Common myeloid progenitor, CD34-positive (primary cell): Measurements from ENCODE around the gene ENTPD7.

Source experiments
- CTCF ChIA-PET: fragments of 350-600 bp; sonication (Branson Sonifier 250); formaldehyde crosslinking; loops from one replicate; lab custom pipeline; 2021; ENCODE audit warnings: antibody characterized with exemption; lab: Charles Lee
- POLR2A ChIA-PET: fragments of 350-600 bp; sonication (Branson Sonifier 250); formaldehyde crosslinking; loops from one replicate; lab custom pipeline; 2021; ENCODE audit warnings: antibody characterized with exemption; lab: Charles Lee
- DNase-seq, 3 donors: peaks; one replicate each; pipeline versions ENCODE4 v3.0.0 to v3.0.0-alpha.2; 2013
- H3K27ac ChIP-seq, 2 experiments: 1 replicate in 1 of 2; 2 replicates in 1 of 2; pipeline ENCODE4 v1.7.0; 2013; ENCODE audit warnings: inconsistent platforms in 2 of 2, low read length in 2 of 2, mild to moderate bottlenecking in 2 of 2, low read depth in 1 of 2, moderate library complexity in 1 of 2; ENCODE audit not compliant: severe bottlenecking in 2 of 2, insufficient read depth in 1 of 2, poor library complexity in 1 of 2
- H3K27me3 ChIP-seq, 5 experiments: replicated peaks in 2 of 5; 1 replicate in 3 of 5; 2 replicates in 2 of 5; pipeline versions ENCODE4 v1.6.1 to v1.7.0; 2013; ENCODE audit warnings: low read length in 4 of 5, mild to moderate bottlenecking in 2 of 5, moderate library complexity in 2 of 5, inconsistent platforms in 1 of 5; ENCODE audit not compliant: insufficient read depth in 5 of 5, control insufficient read depth in 4 of 5
- H3K36me3 ChIP-seq, 4 experiments: 1 replicate in 2 of 4; 2 replicates in 2 of 4; pipeline versions ENCODE4 v1.6.1 to v1.7.0; 2013; ENCODE audit warnings: low read length in 3 of 4, control low read depth in 1 of 4, mild to moderate bottlenecking in 1 of 4; ENCODE audit not compliant: control insufficient read depth in 4 of 4, insufficient read depth in 4 of 4
- H3K4me1 ChIP-seq, 4 experiments: 1 replicate in 3 of 4; 2 replicates in 1 of 4; pipeline versions ENCODE4 v1.6.1 to v1.7.1; 2013; ENCODE audit warnings: low read length in 3 of 4, mild to moderate bottlenecking in 3 of 4, control low read depth in 1 of 4, inconsistent platforms in 1 of 4, moderate library complexity in 1 of 4; ENCODE audit not compliant: control insufficient read depth in 4 of 4, insufficient read depth in 4 of 4; ENCODE audit errors: control extremely low read depth in 1 of 4
- H3K4me3 ChIP-seq, 7 experiments: 1 replicate in 4 of 7; 2 replicates in 3 of 7; pipeline versions ENCODE4 v1.5.1 to v1.7.0; 2013; ENCODE audit warnings: mild to moderate bottlenecking in 7 of 7, low read length in 6 of 7, moderate library complexity in 6 of 7, inconsistent platforms in 2 of 7, low read depth in 2 of 7, control low read depth in 1 of 7; ENCODE audit not compliant: insufficient read depth in 4 of 7, control insufficient read depth in 1 of 7; ENCODE audit errors: extremely low read depth in 1 of 7
- H3K9me3 ChIP-seq, 5 experiments: 1 replicate in 4 of 5; 2 replicates in 1 of 5; pipeline versions ENCODE4 v1.6.1 to v1.7.1; 2013; ENCODE audit warnings: low read length in 4 of 5, mild to moderate bottlenecking in 2 of 5, inconsistent platforms in 1 of 5, low read depth in 1 of 5, moderate library complexity in 1 of 5; ENCODE audit not compliant: control insufficient read depth in 4 of 5, insufficient read depth in 2 of 5; ENCODE audit errors: control extremely low read depth in 1 of 5
- WGBS: methylation state at CpG from one replicate; pipeline ENCODE4 v1.1.5; 2013; ENCODE audit not compliant: insufficient coverage; 5-methylcytosine and 5-hydroxymethylcytosine counted together

ENTPD7 gene

GRCh38 chr10:99671386-99671785 is 12.1 kb downstream of the ENTPD7 start:
- H3K27me3 ChIP-seq = no peaks in the 10 kb centered on the region
- CTCF ChIA-PET = interaction anchor here (1.0 to 1.3 kb wide), 3 partner anchors 12 to 41 kb away, joined by 3 to 5 read pairs (median 3); partner anchors contain the start of gene ENTPD7
- H3K27ac ChIP-seq = no peak overlapping the region
- H3K4me3 ChIP-seq = no peak overlapping the region
- WGBS = no CpG with 5 or more reads among the region's 2 CpGs
- no peak for DNase-seq
- H3K4me1 ChIP-seq = peaks cover 0 to 16% (median 5%) of the 10 kb centered on the region in 4 experiments
- H3K36me3 ChIP-seq = peaks cover 3 to 11% (median 6%) of the 10 kb centered on the region in 4 experiments
- POLR2A ChIA-PET = no interaction called here
- no peaks in the 10 kb centered on the region for H3K9me3 ChIP-seq

GRCh38 chr10:99672884-99673283 is 13.6 kb downstream of the ENTPD7 start:
- no peak overlapping the region for H3K4me3 ChIP-seq
- peaks cover 0 to 21% (median 7%) of the 10 kb centered on the region in 4 experiments for H3K4me1 ChIP-seq
- POLR2A ChIA-PET = no interaction called here
- no peak for DNase-seq
- H3K9me3 ChIP-seq = no peaks in the 10 kb centered on the region
- peaks cover 3 to 11% (median 4%) of the 10 kb centered on the region in 4 experiments for H3K36me3 ChIP-seq
- WGBS = 100% methylated on average over 1 of the region's 2 CpGs
- H3K27me3 ChIP-seq = no peaks in the 10 kb centered on the region
- CTCF ChIA-PET = interaction anchor here (0.6 to 1.7 kb wide), 4 partner anchors 9 to 42 kb away, joined by 3 to 5 read pairs (median 3); partner anchors contain the start of gene ENTPD7
- H3K27ac ChIP-seq = no peak overlapping the region

GRCh38 chr10:99673492-99673891 is 14.2 kb downstream of the ENTPD7 start:
- ChIA-PET CTCF (interaction anchor here (1.7 kb wide), 1 partner anchor 12 kb away, joined by 3 read pairs; no protein-coding TSS in a partner anchor), POLR2A (no interaction called here)
- H3K4me1 ChIP-seq = peaks cover 0 to 21% (median 7%) of the 10 kb centered on the region in 4 experiments
- DNase-seq = no peak
- H3K4me3 ChIP-seq = no peak overlapping the region
- no peaks in the 10 kb centered on the region for H3K9me3 ChIP-seq
- 0% methylated on average over 1 of the region's 2 CpGs for WGBS
- H3K27ac ChIP-seq = no peak overlapping the region
- H3K36me3 ChIP-seq = peaks cover 3 to 11% (median 4%) of the 10 kb centered on the region in 4 experiments
- H3K27me3 ChIP-seq = no peaks in the 10 kb centered on the region

GRCh38 chr10:99674762-99675161 is 15.5 kb downstream of the ENTPD7 start:
- peak in 1 of 3 donors; percentile 40 for DNase-seq
- WGBS = no CpG with 5 or more reads among the region's 1 CpG
- peaks cover 5 to 12% (median 11%) of the 10 kb centered on the region in 4 experiments for H3K36me3 ChIP-seq
- no peaks in the 10 kb centered on the region for H3K9me3 ChIP-seq
- ChIA-PET CTCF (no interaction called here), POLR2A (no interaction called here)
- H3K27me3 ChIP-seq = no peaks in the 10 kb centered on the region
- H3K4me1 ChIP-seq = peaks cover 0 to 21% (median 7%) of the 10 kb centered on the region in 4 experiments
- H3K4me3 ChIP-seq = no peak overlapping the region
- no peak overlapping the region for H3K27ac ChIP-seq

GRCh38 chr10:99676426-99676825 is 17.1 kb downstream of the ENTPD7 start:
- H3K4me3 ChIP-seq = no peak overlapping the region
- DNase-seq = no peak
- no peaks in the 10 kb centered on the region for H3K27me3 ChIP-seq
- ChIA-PET POLR2A (no interaction called here), CTCF (interaction anchor here (0.6 to 0.8 kb wide), 2 partner anchors 26 to 45 kb away, joined by 3 read pairs; no protein-coding TSS in a partner anchor)
- no peaks in the 10 kb centered on the region for H3K9me3 ChIP-seq
- no peak overlapping the region for H3K27ac ChIP-seq
- H3K4me1 ChIP-seq = peaks cover 0 to 21% (median 7%) of the 10 kb centered on the region in 4 experiments
- H3K36me3 ChIP-seq = peaks cover 5 to 20% (median 12%) of the 10 kb centered on the region in 4 experiments

GRCh38 chr10:99676895-99677294 is 17.6 kb downstream of the ENTPD7 start:
- Histone ChIP-seq H3K27me3 (no peaks in the 10 kb centered on the region), H3K27ac (no peak overlapping the region), H3K4me1 (peaks cover 0 to 21% (median 8%) of the 10 kb centered on the region in 4 experiments), H3K4me3 (no peak overlapping the region), H3K36me3 (peaks cover 2 to 20% (median 12%) of the 10 kb centered on the region in 4 experiments), H3K9me3 (no peaks in the 10 kb centered on the region)
- CTCF ChIA-PET = interaction anchor here (0.6 to 0.8 kb wide), 2 partner anchors 25 to 46 kb away, joined by 3 read pairs; no protein-coding TSS in a partner anchor
- no peak for DNase-seq
- POLR2A ChIA-PET = interaction anchor here (0.9 kb wide), 1 partner anchor 18 kb away, joined by 5 read pairs; the partner anchor contains the start of gene ENTPD7
- WGBS = no CpG with 5 or more reads among the region's 3 CpGs

GRCh38 chr10:99678921-99679320 is 19.6 kb downstream of the ENTPD7 start:
- Histone ChIP-seq H3K9me3 (no peaks in the 10 kb centered on the region), H3K36me3 (peaks cover 2 to 18% (median 12%) of the 10 kb centered on the region in 4 experiments), H3K4me3 (no peak overlapping the region), H3K4me1 (peaks cover 0 to 21% (median 13%) of the 10 kb centered on the region in 4 experiments), H3K27me3 (no peaks in the 10 kb centered on the region), H3K27ac (no peak overlapping the region)
- CTCF ChIA-PET = interaction anchor here (1.0 to 2.1 kb wide), 3 partner anchors 15 to 49 kb away, joined by 4 to 8 read pairs (median 5); partner anchors contain the start of gene ENTPD7
- no peak for DNase-seq
- 93% methylated on average over 3 of the region's 3 CpGs for WGBS
- POLR2A ChIA-PET = no interaction called here
